H9 (cell line): ENCODE measurements around the gene P3R3URF. TPM values are rescaled to one million over a fixed set of nuclear protein-coding genes. Genes with fewer than 3 reads are reported as not detected.
A peak's percentile ranks its signal among the peaks of the same experiment; 100 is the strongest.

Experiments used
- DNase-seq: peaks from one replicate; pipeline ENCODE4 v3.0.0-alpha.2; 2017
- H2AFZ ChIP-seq: one replicate; pipeline ENCODE4 v1.6.1; 2013; ENCODE audit warnings: mild to moderate bottlenecking, low read length, control low read depth, moderate library complexity
- H2AK5ac ChIP-seq: 2 replicates; pipeline ENCODE4 v1.6.1; 2013; ENCODE audit warnings: low read length, control low read depth, mixed read lengths; ENCODE audit not compliant: insufficient read length
- H2BK120ac ChIP-seq: one replicate; pipeline ENCODE4 v1.6.1; 2013; ENCODE audit warnings: low read depth, mild to moderate bottlenecking, low read length, control low read depth, inconsistent platforms; ENCODE audit not compliant: poor library complexity, severe bottlenecking
- H2BK12ac ChIP-seq: 2 replicates; pipeline ENCODE4 v1.6.1; 2013; ENCODE audit warnings: low read length, control low read depth, mixed read lengths, low read depth; ENCODE audit not compliant: insufficient read length
- H2BK15ac ChIP-seq: 2 replicates; pipeline ENCODE4 v1.6.1; 2013; ENCODE audit warnings: low read depth, low read length, control low read depth
- H2BK20ac ChIP-seq: one replicate; pipeline ENCODE4 v1.6.1; 2013; ENCODE audit warnings: low read depth, mild to moderate bottlenecking, low read length, control low read depth, inconsistent platforms; ENCODE audit not compliant: poor library complexity, severe bottlenecking
- H2BK5ac ChIP-seq: 2 replicates; pipeline ENCODE4 v1.6.1; 2013; ENCODE audit warnings: low read length, control low read depth, mixed read lengths; ENCODE audit not compliant: insufficient read length
- H3K14ac ChIP-seq: 2 replicates; pipeline ENCODE4 v1.6.1; 2013; ENCODE audit warnings: low read length, control low read depth; ENCODE audit not compliant: insufficient read depth
- H3K18ac ChIP-seq: 2 replicates; pipeline ENCODE4 v1.6.1; 2013; ENCODE audit warnings: low read depth, mild to moderate bottlenecking, mixed read lengths, low read length, control low read depth; ENCODE audit not compliant: insufficient read length
- H3K23ac ChIP-seq: 2 replicates; pipeline ENCODE4 v1.6.1; 2013; ENCODE audit warnings: low read length, control low read depth, mixed read lengths, low read depth; ENCODE audit not compliant: insufficient read length
- H3K23me2 ChIP-seq: 2 replicates; pipeline ENCODE4 v1.6.1; 2013; ENCODE audit warnings: low read depth, mild to moderate bottlenecking, mixed read lengths, low read length, control low read depth; ENCODE audit not compliant: insufficient read length, poor library complexity, severe bottlenecking
- H3K27ac ChIP-seq: 2 replicates; pipeline ENCODE4 v1.5.1; 2013; ENCODE audit warnings: low read length, control low read depth, mixed read lengths, low read depth; ENCODE audit not compliant: insufficient read length
- H3K27me3 ChIP-seq: 2 replicates; pipeline ENCODE4 v1.6.1; 2013; ENCODE audit warnings: low read length, control low read depth, inconsistent platforms; ENCODE audit not compliant: insufficient read depth
- H3K4ac ChIP-seq: 2 replicates; pipeline ENCODE4 v1.6.1; 2013; ENCODE audit warnings: low read depth, mild to moderate bottlenecking, control low read depth, inconsistent platforms, low read length, moderate library complexity
- H3K4me1 ChIP-seq: 2 replicates; pipeline ENCODE4 v1.6.1; 2013; ENCODE audit warnings: low read length, control low read depth, inconsistent platforms; ENCODE audit not compliant: insufficient read depth
- H3K4me2 ChIP-seq: 2 replicates; pipeline ENCODE4 v1.6.1; 2013; ENCODE audit warnings: low read length, control low read depth, mixed read lengths; ENCODE audit not compliant: insufficient read length, insufficient read depth
- H3K56ac ChIP-seq: 2 replicates; pipeline ENCODE4 v1.6.1; 2013; ENCODE audit warnings: low read depth, mild to moderate bottlenecking, mixed read lengths, low read length, control low read depth; ENCODE audit not compliant: insufficient read length
- H3K79me1 ChIP-seq: 2 replicates; pipeline ENCODE4 v1.6.1; 2013; ENCODE audit warnings: low read depth, mild to moderate bottlenecking, moderate library complexity, low read length, control low read depth, inconsistent platforms; ENCODE audit not compliant: insufficient read depth, poor library complexity, severe bottlenecking
- H3K79me2 ChIP-seq: 2 replicates; pipeline ENCODE4 v1.6.1; 2013; ENCODE audit warnings: low read length, control low read depth, inconsistent platforms; ENCODE audit not compliant: insufficient read depth
- H3K9ac ChIP-seq: 2 replicates; pipeline ENCODE4 v1.6.1; 2013; ENCODE audit warnings: low read length, control low read depth, mixed read lengths; ENCODE audit not compliant: insufficient read length; ENCODE audit errors: extremely low read depth
- H3K9me3 ChIP-seq: one replicate; pipeline ENCODE4 v1.6.1; 2013; ENCODE audit warnings: low read depth, low read length, inconsistent platforms; ENCODE audit not compliant: control insufficient read depth
- H3T11ph ChIP-seq: one replicate; pipeline ENCODE4 v1.6.1; 2013; ENCODE audit warnings: mild to moderate bottlenecking, low read length, control low read depth, inconsistent platforms
- H4K20me1 ChIP-seq: one replicate; pipeline ENCODE4 v1.6.1; 2013; ENCODE audit not compliant: control insufficient read depth, insufficient read length, insufficient read depth
- H4K5ac ChIP-seq: 2 replicates; pipeline ENCODE4 v1.6.1; 2013; ENCODE audit warnings: low read depth, mild to moderate bottlenecking, mixed read lengths, low read length, control low read depth; ENCODE audit not compliant: insufficient read length
- H4K8ac ChIP-seq: replicated peaks from 2 replicates; pipeline ENCODE4 v1.6.1; 2013; ENCODE audit warnings: low read length, control low read depth, mixed read lengths, low read depth; ENCODE audit not compliant: insufficient read length
- H4K91ac ChIP-seq: 2 replicates; pipeline ENCODE4 v1.6.1; 2013; ENCODE audit warnings: low read depth, mild to moderate bottlenecking, moderate library complexity, mixed read lengths, low read length, control low read depth; ENCODE audit not compliant: insufficient read length
- H3K27ac Mint-ChIP-seq, 3 experiments: 2 replicates in 2 of 3; 3 replicates in 1 of 3; pipeline ENCODE4 v1.8.0; 2020 to 2021; ENCODE audit warnings: mixed read lengths in 3 of 3, mild to moderate bottlenecking in 1 of 3, moderate library complexity in 1 of 3
- H3K27me3 Mint-ChIP-seq: 2 replicates; pipeline ENCODE4 v1.8.0; 2021; ENCODE audit warnings: low read depth, mild to moderate bottlenecking, moderate library complexity, mixed read lengths
- H3K36me3 Mint-ChIP-seq, 3 experiments: 2 replicates in 2 of 3; 3 replicates in 1 of 3; pipeline ENCODE4 v1.8.0; 2020 to 2021; ENCODE audit warnings: low read depth in 3 of 3, mixed read lengths in 3 of 3; ENCODE audit not compliant: insufficient read depth in 1 of 3
- H3K4me1 Mint-ChIP-seq, 2 experiments: 2 replicates each; pipeline ENCODE4 v1.8.0; 2020; ENCODE audit warnings: mixed read lengths in 2 of 2
- H3K4me3 Mint-ChIP-seq, 2 experiments: 2 replicates in 1 of 2; 3 replicates in 1 of 2; pipeline ENCODE4 v1.8.0; 2020 to 2021; ENCODE audit warnings: mild to moderate bottlenecking in 2 of 2, mixed read lengths in 2 of 2, moderate library complexity in 1 of 2
- H3K9me3 Mint-ChIP-seq, 2 experiments: 2 replicates in 1 of 2; 3 replicates in 1 of 2; pipeline ENCODE4 v1.8.0; 2020; ENCODE audit warnings: mild to moderate bottlenecking in 2 of 2, mixed read lengths in 2 of 2, moderate library complexity in 1 of 2
- WGBS: extraction: QIAGEN DNeasy Blood & Tissue Kit; methylation state at CpG from one replicate; pipeline ENCODE4 v1.1.7; 2013; ENCODE audit warnings: missing lambda C conversion rate, low lambda C conversion rate, mixed read lengths; ENCODE audit not compliant: insufficient read length; ENCODE audit errors: extremely low coverage; 5-methylcytosine and 5-hydroxymethylcytosine counted together
- total RNA-seq: library from RNA; stranded (reverse); gene quantifications from 2 replicates; pipeline ENCODE4 v1.2.1, GENCODE V29; 2021
- TF ChIP-seq, protein P1 (sequence below): fragments of 200-600 bp; sonication (generic); conservative IDR thresholded peaks from 3 replicates; pipeline ENCODE4 v1.8.0; 2021; ENCODE audit warnings: antibody characterized with exemption, mild to moderate bottlenecking

P3R3URF gene
- total RNA-seq, 1 experiment from 2014 or later, result not detected

DNA sequence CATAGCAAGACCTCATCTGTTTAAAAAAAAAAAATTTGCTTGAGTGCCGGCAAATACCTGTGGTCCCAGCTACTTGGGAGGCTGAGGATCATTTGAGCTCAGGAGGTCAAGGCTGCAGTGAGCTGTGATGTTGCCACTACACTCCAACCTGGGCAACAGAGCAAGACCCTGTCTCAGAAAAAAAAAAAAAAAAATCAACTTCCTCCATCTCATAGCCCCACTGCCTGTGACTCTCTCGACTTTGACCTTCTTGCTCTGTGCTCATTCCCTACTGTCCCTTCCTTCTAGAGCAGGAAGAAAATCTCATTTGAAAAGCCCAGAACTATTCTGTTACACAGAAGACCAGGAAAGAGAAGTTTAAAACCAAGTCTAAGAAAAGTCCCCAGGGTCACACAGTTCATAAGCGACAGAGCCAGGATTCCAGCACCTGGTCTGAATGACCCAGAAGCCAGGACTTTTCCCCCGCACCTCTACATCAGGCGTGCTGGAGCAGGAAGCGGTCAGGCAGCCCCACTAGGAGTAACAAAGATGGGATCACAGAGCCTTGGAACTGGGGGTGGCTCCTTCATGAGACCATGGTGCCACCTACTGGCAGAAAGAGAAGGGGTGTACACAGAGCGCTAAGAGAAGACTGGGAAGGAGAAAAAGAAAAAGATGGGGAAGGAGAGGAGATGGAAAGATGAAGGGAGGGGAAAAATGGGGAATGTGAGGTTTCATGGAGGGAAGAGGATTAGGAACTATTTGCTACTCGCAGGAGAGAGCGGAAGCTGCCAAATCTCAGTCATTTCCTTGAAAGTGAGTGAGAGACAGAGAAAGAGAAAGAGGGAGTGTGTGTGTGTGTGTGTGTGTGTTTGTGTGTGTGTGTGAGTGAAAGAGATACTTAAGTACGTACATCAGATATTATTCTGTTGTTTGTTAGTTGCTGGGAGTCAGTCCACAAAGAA, 3.1 kb upstream of the P3R3URF start:
- Histone ChIP-seq H2BK5ac (no peak overlapping the region), H3K4me1 (peaks cover 11% of the 10 kb centered on the region; the same call in 1 of the 2 replicates), H3K27ac (no peak overlapping the region), H3K79me2 (no peaks in the 10 kb centered on the region), H3K9me3 (no peaks in the 10 kb centered on the region), H3T11ph (no peak overlapping the region), H3K4me2 (no peak overlapping the region), H3K14ac (no peak overlapping the region), H3K18ac (no peak overlapping the region), H3K56ac (no peak overlapping the region), H3K23ac (no peak overlapping the region), H4K20me1 (no peaks in the 10 kb centered on the region), H2BK12ac (no peak overlapping the region), H3K4ac (no peak overlapping the region), H2AFZ (peak overlapping the region; percentile 92), H4K8ac (no peak overlapping the region), H3K79me1 (no peaks in the 10 kb centered on the region), H2BK120ac (no peak overlapping the region), H3K23me2 (no peaks in the 10 kb centered on the region), H4K5ac (no peak overlapping the region), H3K27me3 (no peaks in the 10 kb centered on the region; the same call in 1 of the 2 replicates), H2AK5ac (no peak overlapping the region), H4K91ac (no peak overlapping the region), H3K9ac (no peak overlapping the region), H2BK20ac (no peak overlapping the region), H2BK15ac (no peak overlapping the region)
- no peaks in the 10 kb centered on the region; a peak in 1 of 5 replicates for H3K9me3 Mint-ChIP-seq
- H3K27me3 Mint-ChIP-seq, result peaks cover 7% of the 10 kb centered on the region
- H3K27ac Mint-ChIP-seq, result no peak overlapping the region
- peaks cover 4 to 8% of the 10 kb centered on the region in 2 experiments; a peak in 2 of 4 replicates for H3K4me1 Mint-ChIP-seq
- H3K36me3 Mint-ChIP-seq, result no peaks in the 10 kb centered on the region
- no CpG with 5 or more reads among the region's 10 CpGs for WGBS
- peak; percentile 89 for DNase-seq
- TF ChIP-seq, protein P1, sequence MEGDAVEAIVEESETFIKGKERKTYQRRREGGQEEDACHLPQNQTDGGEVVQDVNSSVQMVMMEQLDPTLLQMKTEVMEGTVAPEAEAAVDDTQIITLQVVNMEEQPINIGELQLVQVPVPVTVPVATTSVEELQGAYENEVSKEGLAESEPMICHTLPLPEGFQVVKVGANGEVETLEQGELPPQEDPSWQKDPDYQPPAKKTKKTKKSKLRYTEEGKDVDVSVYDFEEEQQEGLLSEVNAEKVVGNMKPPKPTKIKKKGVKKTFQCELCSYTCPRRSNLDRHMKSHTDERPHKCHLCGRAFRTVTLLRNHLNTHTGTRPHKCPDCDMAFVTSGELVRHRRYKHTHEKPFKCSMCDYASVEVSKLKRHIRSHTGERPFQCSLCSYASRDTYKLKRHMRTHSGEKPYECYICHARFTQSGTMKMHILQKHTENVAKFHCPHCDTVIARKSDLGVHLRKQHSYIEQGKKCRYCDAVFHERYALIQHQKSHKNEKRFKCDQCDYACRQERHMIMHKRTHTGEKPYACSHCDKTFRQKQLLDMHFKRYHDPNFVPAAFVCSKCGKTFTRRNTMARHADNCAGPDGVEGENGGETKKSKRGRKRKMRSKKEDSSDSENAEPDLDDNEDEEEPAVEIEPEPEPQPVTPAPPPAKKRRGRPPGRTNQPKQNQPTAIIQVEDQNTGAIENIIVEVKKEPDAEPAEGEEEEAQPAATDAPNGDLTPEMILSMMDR, result peak; percentile 93
- H3K4me3 Mint-ChIP-seq, result no peak overlapping the region
